Measurements from ENCODE around the gene SMCO2.

SMCO2 gene

DNA sequence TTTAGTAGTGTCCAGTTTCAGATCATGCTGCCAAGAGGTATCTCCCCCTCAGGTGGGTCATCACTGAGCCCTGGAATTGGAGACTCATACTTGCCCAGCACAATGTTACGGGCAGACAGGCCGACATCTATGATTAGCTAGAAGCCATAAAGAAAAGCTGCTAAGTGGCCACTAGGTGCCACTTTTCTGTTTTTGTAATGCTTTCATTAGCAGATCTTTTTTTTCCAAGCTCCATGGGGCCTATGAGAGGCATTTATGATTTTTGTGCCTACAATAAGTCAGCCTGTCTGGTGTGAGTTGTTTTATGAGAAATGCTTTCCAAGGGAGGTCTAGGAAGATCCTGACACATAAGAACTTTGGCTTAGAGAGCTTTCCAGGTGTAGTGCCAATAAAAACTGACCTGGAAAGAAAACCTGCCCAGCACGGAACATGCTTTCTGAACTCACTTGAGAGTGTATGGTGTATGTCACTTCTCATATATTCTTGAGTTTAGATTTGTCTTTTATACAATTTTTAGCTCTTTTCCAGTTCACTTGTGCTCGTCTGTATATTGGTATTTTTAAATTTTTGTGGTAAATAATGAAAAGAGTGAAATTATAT is 21.8 kb upstream of the SMCO2 start:
- Histone ChIP-seq H4K20me1 (ENCODE audit: low read depth, low read length) (no peaks in the 10 kb centered on the region), H3K36me3 (ENCODE audit: low read length) (no peaks in the 10 kb centered on the region), H3K27me3 (ENCODE audit: low read length) (no peaks in the 10 kb centered on the region), H3K4me2 (ENCODE audit: low read depth, low read length, poor library complexity, severe bottlenecking) (no peak overlapping the region), H3K9me3 (ENCODE audit: insufficient read depth, low read length) (no peaks in the 10 kb centered on the region), H3F3A (ENCODE audit: insufficient read depth) (no peaks in the 10 kb centered on the region), H2AFZ (ENCODE audit: low read depth, low read length, severe bottlenecking) (no peak overlapping the region), H3K27ac (ENCODE audit: low read depth, low read length) (no peak overlapping the region), H3K79me2 (ENCODE audit: insufficient read depth, low read length) (no peaks in the 10 kb centered on the region), H3K4me3 (ENCODE audit: insufficient read depth, low read length, poor library complexity, severe bottlenecking) (no peak overlapping the region), H3K9ac (ENCODE audit: low read length) (no peak overlapping the region), H3K9me2 (replicated peaks; ENCODE audit: insufficient read depth, low read length) (no peaks in the 10 kb centered on the region)
- TF ChIP-seq, protein P1, sequence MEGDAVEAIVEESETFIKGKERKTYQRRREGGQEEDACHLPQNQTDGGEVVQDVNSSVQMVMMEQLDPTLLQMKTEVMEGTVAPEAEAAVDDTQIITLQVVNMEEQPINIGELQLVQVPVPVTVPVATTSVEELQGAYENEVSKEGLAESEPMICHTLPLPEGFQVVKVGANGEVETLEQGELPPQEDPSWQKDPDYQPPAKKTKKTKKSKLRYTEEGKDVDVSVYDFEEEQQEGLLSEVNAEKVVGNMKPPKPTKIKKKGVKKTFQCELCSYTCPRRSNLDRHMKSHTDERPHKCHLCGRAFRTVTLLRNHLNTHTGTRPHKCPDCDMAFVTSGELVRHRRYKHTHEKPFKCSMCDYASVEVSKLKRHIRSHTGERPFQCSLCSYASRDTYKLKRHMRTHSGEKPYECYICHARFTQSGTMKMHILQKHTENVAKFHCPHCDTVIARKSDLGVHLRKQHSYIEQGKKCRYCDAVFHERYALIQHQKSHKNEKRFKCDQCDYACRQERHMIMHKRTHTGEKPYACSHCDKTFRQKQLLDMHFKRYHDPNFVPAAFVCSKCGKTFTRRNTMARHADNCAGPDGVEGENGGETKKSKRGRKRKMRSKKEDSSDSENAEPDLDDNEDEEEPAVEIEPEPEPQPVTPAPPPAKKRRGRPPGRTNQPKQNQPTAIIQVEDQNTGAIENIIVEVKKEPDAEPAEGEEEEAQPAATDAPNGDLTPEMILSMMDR (IDR thresholded peaks at IDR 0.05; ENCODE audit: insufficient read depth, low read length, poor library complexity, severe bottlenecking) = no peak
- no peak for TF ChIP-seq EZH2phosphoT487 (conservative IDR thresholded peaks at IDR 0.05; ENCODE audit: low read length)

DNA sequence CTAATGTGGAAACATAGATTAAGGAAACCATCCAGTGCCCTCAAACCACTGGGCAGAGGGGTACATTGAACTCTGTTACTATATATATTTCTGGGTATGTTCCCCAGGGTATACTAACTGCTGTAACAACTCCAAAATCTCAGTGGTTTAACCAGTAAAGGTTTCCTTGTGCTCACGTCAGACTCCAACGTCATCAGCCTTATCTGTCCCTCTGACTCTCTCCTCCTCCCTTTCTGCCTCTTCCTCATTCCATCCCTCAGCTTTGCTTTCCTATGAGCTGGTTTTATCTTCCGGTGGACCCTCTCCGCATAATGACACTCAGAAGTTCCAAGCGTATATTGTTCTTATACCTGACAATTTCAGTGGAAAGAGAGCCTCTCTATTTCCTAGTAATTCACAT is 21.2 kb upstream of the SMCO2 start:
- no peak overlapping the region for H3K27ac ChIP-seq (ENCODE audit: low read depth, low read length)
- no peaks in the 10 kb centered on the region for H3K79me2 ChIP-seq (ENCODE audit: insufficient read depth, low read length)
- no peaks in the 10 kb centered on the region for H3K9me3 ChIP-seq (ENCODE audit: insufficient read depth, low read length)
- H3K4me2 ChIP-seq (ENCODE audit: low read depth, low read length, poor library complexity, severe bottlenecking) = no peak overlapping the region
- no peaks in the 10 kb centered on the region for H3F3A ChIP-seq (ENCODE audit: insufficient read depth)
- no peaks in the 10 kb centered on the region for H3K36me3 ChIP-seq (ENCODE audit: low read length)
- no peak overlapping the region for H3K4me3 ChIP-seq (ENCODE audit: insufficient read depth, low read length, poor library complexity, severe bottlenecking)
- H3K9ac ChIP-seq (ENCODE audit: low read length) = no peak overlapping the region
- no peaks in the 10 kb centered on the region for H3K27me3 ChIP-seq (ENCODE audit: low read length)
- H4K20me1 ChIP-seq (ENCODE audit: low read depth, low read length) = no peaks in the 10 kb centered on the region
- TF ChIP-seq, protein P1 (IDR thresholded peaks at IDR 0.05; ENCODE audit: insufficient read depth, low read length, poor library complexity, severe bottlenecking) = no peak
- no peak for TF ChIP-seq EZH2phosphoT487 (conservative IDR thresholded peaks at IDR 0.05; ENCODE audit: low read length)
- no peak overlapping the region for H2AFZ ChIP-seq (ENCODE audit: low read depth, low read length, severe bottlenecking)
- no peaks in the 10 kb centered on the region for H3K9me2 ChIP-seq (replicated peaks; ENCODE audit: insufficient read depth, low read length)

DNA sequence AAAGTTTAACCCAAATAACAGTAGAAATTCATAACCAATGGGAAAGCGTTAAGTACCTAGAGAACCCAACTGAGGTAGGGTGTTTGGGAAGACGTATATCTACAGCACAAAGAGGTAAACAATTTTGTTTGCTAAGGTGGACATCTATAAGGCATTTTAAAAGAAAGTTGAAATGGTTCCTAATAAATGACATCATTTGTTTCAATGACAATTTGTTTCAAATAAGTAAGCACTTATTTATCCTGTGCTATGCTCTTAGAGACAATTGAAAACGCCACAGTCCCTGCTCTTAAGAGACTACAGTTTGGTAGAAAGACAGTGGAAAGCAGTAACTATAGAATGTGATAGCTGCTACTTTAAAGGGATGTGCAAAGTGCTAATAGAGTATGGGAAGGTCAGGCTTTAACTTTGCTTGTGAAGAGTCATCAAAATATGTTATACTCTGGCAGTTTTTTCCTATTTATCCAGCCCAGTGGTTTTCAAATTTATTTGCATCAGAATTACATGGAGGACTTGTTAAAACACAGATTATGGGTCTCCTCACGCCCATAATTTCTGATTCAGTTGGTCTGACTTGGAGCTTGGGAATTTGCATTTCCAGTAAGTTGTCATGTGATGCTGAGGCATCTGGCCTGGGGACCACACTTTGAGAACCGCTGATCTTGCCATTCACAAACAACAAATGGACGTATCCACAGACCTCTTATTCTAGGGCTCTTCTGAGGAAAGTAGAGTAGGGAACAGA is 19.6 kb upstream of the SMCO2 start:
- Histone ChIP-seq H3K9ac (ENCODE audit: low read length) (no peak overlapping the region), H3K4me2 (ENCODE audit: low read depth, low read length, poor library complexity, severe bottlenecking) (no peak overlapping the region), H4K20me1 (ENCODE audit: low read depth, low read length) (no peaks in the 10 kb centered on the region), H3K9me2 (replicated peaks; ENCODE audit: insufficient read depth, low read length) (no peaks in the 10 kb centered on the region), H3K27ac (ENCODE audit: low read depth, low read length) (no peak overlapping the region), H3K27me3 (ENCODE audit: low read length) (no peaks in the 10 kb centered on the region), H3K79me2 (ENCODE audit: insufficient read depth, low read length) (no peaks in the 10 kb centered on the region), H3F3A (ENCODE audit: insufficient read depth) (no peaks in the 10 kb centered on the region), H3K4me3 (ENCODE audit: insufficient read depth, low read length, poor library complexity, severe bottlenecking) (no peak overlapping the region), H3K36me3 (ENCODE audit: low read length) (no peaks in the 10 kb centered on the region), H2AFZ (ENCODE audit: low read depth, low read length, severe bottlenecking) (no peak overlapping the region), H3K9me3 (ENCODE audit: insufficient read depth, low read length) (no peaks in the 10 kb centered on the region)
- TF ChIP-seq, protein P1 (IDR thresholded peaks at IDR 0.05; ENCODE audit: insufficient read depth, low read length, poor library complexity, severe bottlenecking) = no peak
- no peak for TF ChIP-seq EZH2phosphoT487 (conservative IDR thresholded peaks at IDR 0.05; ENCODE audit: low read length)
